Endothelial cell of umbilical vein (primary cell): Measurements from ENCODE around the gene FGL2. TPM values are rescaled to one million over a fixed set of nuclear protein-coding genes. Genes with fewer than 3 reads are reported as not detected.

ENCODE experiments used
- BruUV-seq: library from RNA; stranded (reverse); fragments of 400-500 nt; replicated peaks from 2 replicates; lab custom pipeline; 2021; lab: Mats Ljungman, UMichigan
- CTCF ChIA-PET: fragments of 300-600, 350-600 bp; sonication (Branson Sonifier 250); formaldehyde crosslinking; loops from one replicate; lab custom pipeline; 2021; ENCODE audit warnings: antibody characterized with exemption, inconsistent platforms; lab: Charles Lee
- POLR2A ChIA-PET: fragments of 300-600, 350-600 bp; sonication (Branson Sonifier 250); formaldehyde crosslinking; loops from one replicate; lab custom pipeline; 2021; ENCODE audit warnings: antibody characterized with exemption, inconsistent platforms; lab: Charles Lee
- DNase-seq: peaks from one replicate; pipeline ENCODE4 v3.0.0-alpha.2; 2011; ENCODE audit warnings: low read depth, low spot score
- FAIRE-seq: peaks from 2 replicates; lab custom pipeline; 2011; peaks lifted over from hg19 to GRCh38; lab: Jason Lieb, UNC
- H2AFZ ChIP-seq: 2 replicates; pipeline ENCODE4 v1.6.0; 2012; ENCODE audit warnings: low read depth, low read length, control low read depth, inconsistent platforms
- H3K27ac ChIP-seq: 2 replicates; pipeline ENCODE4 v1.5.1; 2011; ENCODE audit warnings: low read depth, mild to moderate bottlenecking, control low read depth, low read length, moderate library complexity; ENCODE audit not compliant: insufficient read depth
- H3K27me3 ChIP-seq, 2 experiments: 2 replicates each; pipeline versions ENCODE4 v1.6.0 to v1.6.1; 2011; ENCODE audit warnings: low read length in 2 of 2, mixed read lengths in 1 of 2; ENCODE audit not compliant: control insufficient read depth in 2 of 2, insufficient read depth in 2 of 2
- H3K36me3 ChIP-seq, 2 experiments: 2 replicates in 1 of 2; 3 replicates in 1 of 2; pipeline ENCODE4 v1.5.1; 2011; ENCODE audit warnings: low read length in 2 of 2, mild to moderate bottlenecking in 1 of 2, moderate library complexity in 1 of 2; ENCODE audit not compliant: control insufficient read depth in 2 of 2, insufficient read depth in 2 of 2; ENCODE audit errors: extremely low read depth in 1 of 2
- H3K4me1 ChIP-seq: 3 replicates; pipeline ENCODE4 v1.5.1; 2011; ENCODE audit warnings: mild to moderate bottlenecking, low read length; ENCODE audit not compliant: control insufficient read depth, insufficient read depth; ENCODE audit errors: extremely low read depth
- H3K4me2 ChIP-seq: 2 replicates; pipeline ENCODE4 v1.6.1; 2011; ENCODE audit warnings: low read length, control low read depth, mixed read lengths; ENCODE audit not compliant: insufficient read depth
- H3K4me3 ChIP-seq, 3 experiments: fragments of 200-600 bp in 1 of 3; sonication (generic), shearing (Covaris generic) in 1 of 3; replicated peaks in 1 of 3; 2 replicates each; pipeline ENCODE4 v1.5.1; 2011 to 2016; ENCODE audit warnings: control low read depth in 3 of 3, low read length in 3 of 3, mild to moderate bottlenecking in 2 of 3, inconsistent platforms in 1 of 3, low read depth in 1 of 3, moderate library complexity in 1 of 3; ENCODE audit not compliant: insufficient read depth in 1 of 3
- H3K79me2 ChIP-seq: 2 replicates; pipeline ENCODE4 v1.6.0; 2012; ENCODE audit warnings: low read length, inconsistent platforms; ENCODE audit not compliant: control insufficient read depth, insufficient read depth
- H3K9ac ChIP-seq: replicated peaks from 2 replicates; pipeline ENCODE3; 2011; ENCODE audit warnings: low read length, control low read depth; ENCODE audit not compliant: insufficient read depth; ENCODE audit errors: extremely low read depth
- H3K9me1 ChIP-seq: replicated peaks from 3 replicates; pipeline ENCODE4 v1.6.0; 2011; ENCODE audit warnings: mild to moderate bottlenecking, low read length; ENCODE audit not compliant: control insufficient read depth, insufficient read depth; ENCODE audit errors: extremely low read depth
- H3K9me3 ChIP-seq: replicated peaks from 2 replicates; pipeline ENCODE4 v1.5.1; 2012; ENCODE audit warnings: low read length, inconsistent platforms; ENCODE audit not compliant: control insufficient read depth, insufficient read depth
- H4K20me1 ChIP-seq: replicated peaks from 2 replicates; pipeline ENCODE3; 2011; ENCODE audit warnings: mild to moderate bottlenecking, low read length; ENCODE audit not compliant: control insufficient read depth, insufficient read depth; ENCODE audit errors: extremely low read depth
- EZH2 ChIP-seq: IDR thresholded peaks from 2 replicates; pipeline ENCODE4 v1.6.1; 2012; ENCODE audit warnings: borderline replicate concordance, low read depth, mild to moderate bottlenecking, moderate library complexity, low read length, inconsistent platforms; ENCODE audit not compliant: severe bottlenecking
- FOS ChIP-seq: IDR thresholded peaks from 2 replicates; pipeline ENCODE4 v1.6.1; 2011; ENCODE audit warnings: mild to moderate bottlenecking, low read length, moderate library complexity, borderline replicate concordance; ENCODE audit not compliant: insufficient read depth
- GATA2 ChIP-seq: IDR thresholded peaks from 2 replicates; pipeline ENCODE4 v1.7.0; 2011; ENCODE audit warnings: low read depth, mild to moderate bottlenecking, moderate library complexity, mixed read lengths, low read length; ENCODE audit not compliant: insufficient read length, insufficient read depth
- JUN ChIP-seq: IDR thresholded peaks from 2 replicates; pipeline ENCODE4 v1.6.1; 2011; ENCODE audit warnings: borderline replicate concordance, low read depth; ENCODE audit not compliant: insufficient read length, insufficient read depth
- MYC ChIP-seq: IDR thresholded peaks from one replicate; pipeline ENCODE4 v1.6.1; 2011; ENCODE audit warnings: mild to moderate bottlenecking, low read depth, low read length
- POLR2A ChIP-seq: IDR thresholded peaks from 2 replicates; pipeline ENCODE4 v1.6.1; 2012; ENCODE audit warnings: low read depth, mild to moderate bottlenecking, control low read depth, low read length
- POLR2AphosphoS5 ChIP-seq: IDR thresholded peaks from 2 replicates; pipeline ENCODE4 v1.6.1; 2012; ENCODE audit warnings: low read depth, mild to moderate bottlenecking, control low read depth, low read length, moderate library complexity; ENCODE audit not compliant: insufficient read depth
- dilution Hi-C: fragments of 300-500 bp; cut with MboI; formaldehyde crosslinking; loops from one replicate; pipeline ENCODE4 v1.15.0; 2019; ENCODE audit warnings: low sequenced_read_pairs; ENCODE audit not compliant: extremely low pct_ligation_motif_present
- intact Hi-C: fragments of 100-400 bp; cut with micrococcal nuclease; formaldehyde crosslinking; loops from one replicate; pipeline ENCODE4 v1.10.0; 2022
- polyA plus RNA-seq, 4 experiments: library from polyadenylated mRNA; depleted of rRNA in 3 of 4; stranded (reverse) in 3 of 4; unstranded in 1 of 4; fragments of >200 nt; gene quantifications; 2 replicates each; pipeline versions ENCODE4 v1.2.1 to v1.2.3, GENCODE V29; 2011 to 2012; ENCODE audit warnings: missing spikeins in 1 of 4
- total RNA-seq: library from RNA; stranded (reverse); gene quantifications from 2 replicates; pipeline ENCODE4 v1.2.3, GENCODE V29; 2021
- TF ChIP-seq, protein P1 (sequence below), 2 donors: IDR thresholded peaks; 1 replicate in 1 of 2; 2 replicates in 1 of 2; pipeline ENCODE4 v1.5.1; 2011; ENCODE audit warnings: low read length in 2 of 2, mild to moderate bottlenecking in 2 of 2, moderate library complexity in 2 of 2, control low read depth in 1 of 2, inconsistent platforms in 1 of 2, low read depth in 1 of 2; ENCODE audit not compliant: insufficient read depth in 1 of 2; ENCODE audit errors: extremely low read depth in 1 of 2

The FGL2 gene
- total and polyA plus RNA-seq, 2 donors (not counting 3 experiments of a cell fraction or from before 2014, with no cell fraction given): not detected

DNA sequence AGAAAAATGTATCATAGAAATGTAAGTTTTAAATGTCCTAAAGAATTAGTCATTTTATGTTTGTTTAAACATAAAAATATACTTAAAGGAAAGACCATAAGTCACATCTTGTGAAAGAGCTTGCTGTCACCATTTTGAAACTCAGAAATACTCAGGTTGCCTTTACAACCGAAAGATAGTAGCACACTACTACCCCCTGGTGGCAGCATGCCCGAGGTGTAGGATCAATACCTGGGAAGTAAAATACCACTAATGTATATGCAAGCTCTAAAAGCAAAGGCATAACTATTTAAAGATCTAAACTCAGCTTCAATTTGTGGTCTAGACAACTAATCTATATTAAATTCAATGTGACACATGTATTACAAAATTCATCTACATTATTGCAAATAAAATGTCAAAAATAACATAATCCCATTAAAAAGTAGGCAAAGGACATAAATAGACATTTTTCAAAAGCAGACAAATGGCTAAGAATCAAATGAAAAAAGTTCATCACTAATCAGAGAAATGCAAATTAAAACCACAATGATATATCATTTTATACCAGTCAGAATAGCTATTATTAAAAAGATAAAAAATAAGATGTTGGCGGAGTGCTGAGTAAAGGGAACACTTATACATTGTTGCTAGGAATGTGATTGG lies 47.7 kb upstream of the FGL2 start:
- DNase-seq (peak; percentile 80), FAIRE-seq (peak; percentile 75)
- dilution Hi-C loops (no loop called here), intact Hi-C loops (loop anchor here (1.0 kb wide), 4 partner anchors 81 to 125 kb away; partner anchors contain the start of gene CCDC146)
- H2AFZ ChIP-seq: no peak overlapping the region
- no peak overlapping the region for H3K27ac ChIP-seq
- H3K27me3 ChIP-seq: no peaks in the 10 kb centered on the region
- H3K9me1 ChIP-seq: no peaks in the 10 kb centered on the region
- no peaks in the 10 kb centered on the region for H3K9me3 ChIP-seq
- H3K9ac ChIP-seq: no peak overlapping the region
- H3K4me1 ChIP-seq: peaks cover 4% of the 10 kb centered on the region
- H4K20me1 ChIP-seq: no peaks in the 10 kb centered on the region
- H3K4me3 ChIP-seq: no peak overlapping the region
- H3K36me3 ChIP-seq: no peaks in the 10 kb centered on the region
- H3K4me2 ChIP-seq: no peak overlapping the region
- ChIA-PET POLR2A (no interaction called here), CTCF (interaction anchor here (0.6 to 4.8 kb wide), 43 partner anchors 8 to 493 kb away, joined by 3 to 103 read pairs (median 5); partner anchors contain the start of genes CCDC146 and FGL2)
- no TSS peak for BruUV-seq
- H3K79me2 ChIP-seq: no peaks in the 10 kb centered on the region
- TF ChIP-seq POLR2A: no peak
- no peak for TF ChIP-seq JUN
- TF ChIP-seq GATA2: no peak
- no peak for TF ChIP-seq FOS
- TF ChIP-seq, protein P1, sequence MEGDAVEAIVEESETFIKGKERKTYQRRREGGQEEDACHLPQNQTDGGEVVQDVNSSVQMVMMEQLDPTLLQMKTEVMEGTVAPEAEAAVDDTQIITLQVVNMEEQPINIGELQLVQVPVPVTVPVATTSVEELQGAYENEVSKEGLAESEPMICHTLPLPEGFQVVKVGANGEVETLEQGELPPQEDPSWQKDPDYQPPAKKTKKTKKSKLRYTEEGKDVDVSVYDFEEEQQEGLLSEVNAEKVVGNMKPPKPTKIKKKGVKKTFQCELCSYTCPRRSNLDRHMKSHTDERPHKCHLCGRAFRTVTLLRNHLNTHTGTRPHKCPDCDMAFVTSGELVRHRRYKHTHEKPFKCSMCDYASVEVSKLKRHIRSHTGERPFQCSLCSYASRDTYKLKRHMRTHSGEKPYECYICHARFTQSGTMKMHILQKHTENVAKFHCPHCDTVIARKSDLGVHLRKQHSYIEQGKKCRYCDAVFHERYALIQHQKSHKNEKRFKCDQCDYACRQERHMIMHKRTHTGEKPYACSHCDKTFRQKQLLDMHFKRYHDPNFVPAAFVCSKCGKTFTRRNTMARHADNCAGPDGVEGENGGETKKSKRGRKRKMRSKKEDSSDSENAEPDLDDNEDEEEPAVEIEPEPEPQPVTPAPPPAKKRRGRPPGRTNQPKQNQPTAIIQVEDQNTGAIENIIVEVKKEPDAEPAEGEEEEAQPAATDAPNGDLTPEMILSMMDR (IDR thresholded peaks at IDR 0.05; ENCODE audit: extremely low read depth in 1 of 2, insufficient read depth in 1 of 2, low read depth in 1 of 2, low read length in 2 of 2): peak; percentile 65 to 69
- TF ChIP-seq POLR2AphosphoS5: no peak
- TF ChIP-seq MYC: no peak
- no peak for TF ChIP-seq EZH2
